ENCODE measurements around the gene STPG4.
"Not testable (repeated sequence)": the region's sequence is repeated elsewhere in the genome, so short reads cannot be mapped to it uniquely, and the experiment has no call there.

Gene STPG4

GRCh38 chr2:47124740-47125139 lies 30.4 kb downstream of the STPG4 start:
- not testable (repeated sequence) for DNase-seq

GRCh38 chr2:47120424-47120823 lies 34.7 kb downstream of the STPG4 start:
- DNase-seq = not testable (repeated sequence)

GRCh38 chr2:47119001-47119400 lies 36.1 kb downstream of the STPG4 start:
- no peak for DNase-seq

- no peak for DNase-seq
These were observed 36.5 kb downstream of the STPG4 start for GRCh38 chr2:47118581-47118980.

GRCh38 chr2:47112665-47113435 lies 42.3 kb downstream of the STPG4 start:
- DNase-seq = no peak

- no peak for DNase-seq
These were observed 45.4 kb downstream of the STPG4 start for GRCh38 chr2:47109680-47110079.

GRCh38 chr2:47109007-47109375 lies 46.1 kb downstream of the STPG4 start:
- DNase-seq = no peak

GRCh38 chr2:47108267-47109006 lies 46.7 kb downstream of the STPG4 start:
- not testable (repeated sequence) for DNase-seq

GRCh38 chr2:47107201-47107600 lies 47.9 kb downstream of the STPG4 start:
- not testable (repeated sequence) for DNase-seq

GRCh38 chr2:47106231-47106630 lies 48.9 kb downstream of the STPG4 start:
- DNase-seq = not testable (repeated sequence)

GRCh38 chr2:47099712-47100111 lies 55.4 kb downstream of the STPG4 start:
- not testable (repeated sequence) for DNase-seq

- no peak for DNase-seq
These were observed 56.2 kb downstream of the STPG4 start for GRCh38 chr2:47098953-47099352.

- no peak for DNase-seq
These were observed 57.5 kb downstream of the STPG4 start for GRCh38 chr2:47097563-47097962.

GRCh38 chr2:47096451-47096850 lies 58.7 kb downstream of the STPG4 start:
- no peak for DNase-seq

GRCh38 chr2:47095349-47096020 lies 59.6 kb downstream of the STPG4 start:
- DNase-seq = no peak

- DNase-seq = no peak
These were observed 60.5 kb downstream of the STPG4 start for GRCh38 chr2:47094511-47095142.

GRCh38 chr2:47093626-47094025 lies 61.5 kb downstream of the STPG4 start:
- DNase-seq = no peak

- DNase-seq = no peak
These were observed 62.6 kb downstream of the STPG4 start for GRCh38 chr2:47092465-47092864.

GRCh38 chr2:47091118-47091517 lies 64.0 kb downstream of the STPG4 start:
- no peak for DNase-seq

GRCh38 chr2:47089083-47089464 lies 66.0 kb downstream of the STPG4 start:
- DNase-seq = no peak

- no peak for DNase-seq
These were observed 66.6 kb downstream of the STPG4 start for GRCh38 chr2:47088371-47089082.

GRCh38 chr2:47087051-47087450 lies 68.1 kb downstream of the STPG4 start:
- DNase-seq = no peak

GRCh38 chr2:47086571-47086970 lies 68.5 kb downstream of the STPG4 start:
- DNase-seq = no peak

All from inflammatory macrophage treated with lipopolysaccharide for 1 hour (primary cell).